HG03378 (cell line): ENCODE data around the gene EP400.
"Not testable (repeated sequence)": the region's sequence is repeated elsewhere in the genome, so short reads cannot be mapped to it uniquely, and the experiment has no call there.

Experiments used
- ATAC-seq: cut with Tn5 transposase; IDR thresholded peaks from one replicate; pipeline ENCODE4 v1.9.1; 2021; ENCODE audit warnings: mild to moderate bottlenecking, moderate library complexity; ENCODE audit not compliant: unreplicated experiment

EP400 gene

DNA sequence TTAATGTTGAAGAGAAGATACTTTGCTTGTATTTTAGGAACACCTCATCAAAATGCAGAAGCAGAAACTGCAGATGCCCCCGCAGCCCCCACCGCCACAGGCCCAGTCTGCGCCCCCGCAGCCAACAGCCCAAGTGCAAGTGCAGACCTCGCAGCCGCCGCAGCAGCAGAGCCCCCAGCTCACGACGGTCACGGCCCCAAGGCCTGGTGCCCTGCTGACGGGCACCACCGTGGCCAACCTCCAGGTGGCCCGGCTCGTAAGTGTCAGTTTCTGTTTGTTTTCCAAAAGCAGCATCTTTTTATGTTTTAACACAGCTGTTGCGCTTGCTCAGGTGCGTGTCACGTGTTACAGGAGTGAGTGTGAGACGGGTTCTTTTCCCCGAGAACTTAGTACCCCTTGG, 114.9 kb downstream of the EP400 start:
- no peak for ATAC-seq

DNA sequence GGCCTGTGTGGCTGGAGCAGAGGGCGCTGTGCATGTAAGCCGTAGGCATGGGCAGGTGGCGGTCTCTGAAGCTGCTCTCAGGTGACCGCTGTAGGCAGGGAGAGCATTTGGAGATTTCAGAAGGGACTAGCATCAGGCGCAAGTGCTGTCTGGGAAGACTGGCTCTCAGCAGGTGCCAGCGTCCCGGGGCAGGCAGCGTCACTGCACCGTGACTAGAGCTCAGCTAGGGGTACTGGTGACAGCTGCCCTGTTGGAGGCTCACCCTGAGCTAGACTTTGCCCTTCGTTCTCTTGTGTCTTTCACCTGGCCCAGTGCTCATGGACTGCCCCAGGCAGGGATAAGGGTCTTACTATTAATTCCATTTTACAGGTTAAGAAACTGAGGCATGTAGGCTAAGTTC, 115.5 kb downstream of the EP400 start:
- no peak for ATAC-seq

DNA sequence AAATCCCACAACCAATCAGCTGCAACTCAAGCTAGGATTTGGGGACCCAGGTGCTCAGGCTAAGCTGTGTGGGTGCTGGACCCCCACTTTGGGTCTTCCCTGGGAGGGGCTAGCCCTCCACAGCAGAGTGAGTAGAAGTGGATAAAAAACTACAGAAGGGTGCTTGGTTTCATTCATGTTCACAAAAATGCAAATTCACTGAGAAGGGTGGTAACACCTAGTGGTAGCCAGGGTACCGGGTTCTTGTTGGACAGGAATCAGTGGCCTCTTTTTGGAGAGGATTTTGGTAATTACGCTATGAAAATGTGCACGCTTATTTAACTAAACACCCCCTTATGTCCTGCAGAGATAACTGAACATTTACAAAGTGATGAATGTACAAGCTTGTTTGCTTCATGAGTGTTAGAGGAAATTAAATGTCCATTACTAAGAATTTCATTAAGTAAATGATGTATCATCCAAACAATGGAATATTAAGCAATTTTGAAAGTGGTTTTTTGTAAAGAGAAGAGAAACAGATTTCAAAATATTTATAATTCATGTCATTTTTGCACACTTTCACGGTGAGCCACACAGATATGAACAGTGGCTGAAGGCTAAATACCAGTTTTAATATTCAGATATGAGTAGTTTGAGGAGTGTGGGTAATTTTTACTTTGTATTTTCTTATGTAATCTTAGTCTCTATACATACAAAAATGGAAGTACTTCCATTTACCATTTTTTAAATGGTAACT, 116.0 kb downstream of the EP400 start:
- no peak for ATAC-seq

DNA sequence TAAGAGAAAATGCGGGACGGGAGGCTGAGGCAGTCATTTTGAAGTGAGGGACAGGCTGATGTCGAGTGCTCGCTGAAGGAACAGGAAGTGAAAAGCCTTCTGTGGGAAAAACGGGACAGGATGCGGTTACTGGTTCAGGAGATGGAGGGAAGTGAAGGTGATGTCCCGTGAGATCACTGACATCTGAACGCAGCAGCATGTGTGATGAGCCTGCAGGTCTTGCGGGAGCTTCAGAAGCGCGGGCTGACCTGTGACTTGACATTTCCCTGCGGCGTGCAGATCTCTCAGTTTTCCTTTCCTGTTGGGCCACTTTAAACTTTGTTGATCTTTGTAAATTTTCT, 116.6 kb downstream of the EP400 start:
- no peak for ATAC-seq

- ATAC-seq: no peak
Observed at GRCh38 chr12:132066749-132067148, 117.0 kb downstream of the EP400 start.

DNA sequence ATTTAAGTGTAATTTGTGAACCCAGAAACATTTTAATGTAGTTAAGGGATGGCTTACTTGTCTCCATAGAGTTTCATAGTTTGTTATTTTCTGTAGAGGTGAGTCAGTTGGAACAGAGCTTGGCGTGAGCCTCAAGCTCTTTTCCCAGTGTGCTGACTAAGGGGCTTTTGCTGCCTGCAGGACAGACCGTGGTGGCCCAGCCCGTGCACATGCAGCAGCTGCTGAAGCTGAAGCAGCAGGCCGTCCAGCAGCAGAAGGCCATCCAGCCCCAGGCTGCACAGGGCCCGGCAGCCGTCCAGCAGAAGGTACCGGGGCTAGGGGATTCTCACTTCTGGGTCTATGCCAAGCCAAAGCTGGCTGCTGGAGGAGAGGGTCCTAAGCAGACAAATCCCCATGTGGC, 117.4 kb downstream of the EP400 start:
- ATAC-seq: no peak

DNA sequence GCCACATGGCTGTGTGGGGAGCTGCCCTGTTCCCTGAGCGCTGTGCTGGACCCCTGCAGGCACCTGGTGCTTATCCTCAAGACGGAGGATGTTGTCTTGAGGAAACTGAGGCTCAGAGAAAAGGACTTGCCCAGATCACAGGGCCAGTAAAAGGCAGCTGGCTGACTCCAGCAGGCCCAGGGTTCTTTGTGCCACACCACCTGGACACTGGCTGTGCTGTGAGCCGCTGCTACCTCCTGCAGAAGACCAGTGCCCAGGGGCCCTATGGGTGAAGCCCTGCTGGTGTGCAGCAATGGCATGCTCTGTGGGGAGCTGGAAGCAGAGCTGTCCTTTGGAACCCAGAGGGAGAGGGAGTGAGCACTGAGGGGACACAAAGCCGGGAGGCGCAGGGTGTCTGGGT, 118.5 kb downstream of the EP400 start:
- no peak for ATAC-seq

GRCh38 chr12:132069336-132069985, 119.7 kb downstream of the EP400 start:
- no peak for ATAC-seq

DNA sequence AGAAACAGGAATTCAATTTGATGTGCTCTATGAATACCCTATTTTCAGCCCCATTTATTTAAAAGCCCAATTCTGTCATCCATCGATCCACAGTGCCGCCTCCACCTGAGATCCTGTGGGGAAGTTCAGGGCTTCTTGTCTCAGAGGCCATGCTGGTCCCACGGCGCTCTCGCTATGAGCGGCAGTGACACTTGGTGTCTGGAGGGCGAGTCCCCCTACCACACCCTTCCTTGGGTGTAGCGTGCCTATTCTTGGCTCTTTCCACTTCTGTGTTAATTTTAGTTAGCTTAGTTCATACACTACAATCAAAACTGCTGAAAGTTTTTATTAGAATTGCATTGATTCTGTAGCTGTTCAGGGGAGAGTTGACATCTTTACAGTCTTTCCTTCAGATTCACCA, 120.6 kb downstream of the EP400 start:
- ATAC-seq: no peak

GRCh38 chr12:132071040-132071810, 121.5 kb downstream of the EP400 start:
- ATAC-seq: peak; percentile 88

GRCh38 chr12:132071830-132072384, 122.2 kb downstream of the EP400 start:
- no peak for ATAC-seq

DNA sequence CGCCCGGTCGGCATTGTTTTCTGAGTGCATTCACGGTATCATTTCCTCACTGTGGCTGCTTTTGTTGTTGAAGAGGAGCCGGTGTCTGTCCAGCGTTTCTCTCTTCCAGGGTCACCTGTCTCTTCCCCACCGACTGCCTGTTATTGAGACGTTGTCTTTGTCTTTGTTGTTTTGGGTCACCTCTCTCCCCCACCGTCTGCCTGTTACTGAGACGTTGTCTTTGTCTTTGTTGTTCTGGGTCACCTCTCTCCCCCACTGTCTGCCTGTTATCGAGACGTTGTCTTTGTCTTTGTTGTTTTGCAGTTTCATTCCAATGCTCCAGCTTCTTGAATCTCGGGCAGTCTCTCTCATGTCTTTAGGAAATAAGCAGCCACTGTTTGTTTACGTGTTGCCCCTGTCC, 124.5 kb downstream of the EP400 start:
- no peak for ATAC-seq

DNA sequence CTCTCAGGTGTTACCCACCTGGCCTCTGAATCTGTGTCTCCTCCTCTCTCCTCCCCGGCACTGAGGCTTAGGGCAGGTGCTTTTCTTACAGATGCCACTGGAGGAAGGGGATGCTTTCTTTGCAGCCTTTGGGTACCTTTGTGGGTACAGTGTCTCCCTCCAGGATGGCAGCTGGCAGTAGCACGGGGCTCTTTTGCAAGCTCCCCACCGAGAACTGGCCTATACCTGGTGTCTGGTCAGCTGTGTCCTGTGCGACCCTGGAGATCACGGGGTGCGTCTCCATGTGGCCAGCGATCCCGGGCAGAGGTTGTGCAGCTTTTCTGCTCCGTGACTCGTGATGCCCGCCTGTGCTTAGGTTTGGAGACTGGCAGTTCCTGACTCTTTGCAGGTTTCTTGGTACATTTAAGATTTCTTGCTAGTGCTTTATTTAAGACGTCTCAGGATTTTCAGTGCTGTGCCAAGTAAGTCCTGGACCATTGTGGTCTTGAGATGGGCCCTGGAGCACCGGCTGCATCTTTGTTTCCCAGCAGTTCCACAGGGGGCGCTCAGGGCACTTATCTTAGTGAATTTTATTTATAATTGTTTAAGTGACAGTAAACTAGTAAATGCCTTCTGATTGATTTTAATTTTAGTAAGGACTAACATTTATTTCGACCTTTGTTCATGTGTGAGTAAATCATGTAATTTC, 125.4 kb downstream of the EP400 start:
- no peak for ATAC-seq

GRCh38 chr12:132075714-132076553, 126.2 kb downstream of the EP400 start:
- ATAC-seq: no peak

- ATAC-seq: no peak
Observed at GRCh38 chr12:132076711-132077110, 127.0 kb downstream of the EP400 start.

DNA sequence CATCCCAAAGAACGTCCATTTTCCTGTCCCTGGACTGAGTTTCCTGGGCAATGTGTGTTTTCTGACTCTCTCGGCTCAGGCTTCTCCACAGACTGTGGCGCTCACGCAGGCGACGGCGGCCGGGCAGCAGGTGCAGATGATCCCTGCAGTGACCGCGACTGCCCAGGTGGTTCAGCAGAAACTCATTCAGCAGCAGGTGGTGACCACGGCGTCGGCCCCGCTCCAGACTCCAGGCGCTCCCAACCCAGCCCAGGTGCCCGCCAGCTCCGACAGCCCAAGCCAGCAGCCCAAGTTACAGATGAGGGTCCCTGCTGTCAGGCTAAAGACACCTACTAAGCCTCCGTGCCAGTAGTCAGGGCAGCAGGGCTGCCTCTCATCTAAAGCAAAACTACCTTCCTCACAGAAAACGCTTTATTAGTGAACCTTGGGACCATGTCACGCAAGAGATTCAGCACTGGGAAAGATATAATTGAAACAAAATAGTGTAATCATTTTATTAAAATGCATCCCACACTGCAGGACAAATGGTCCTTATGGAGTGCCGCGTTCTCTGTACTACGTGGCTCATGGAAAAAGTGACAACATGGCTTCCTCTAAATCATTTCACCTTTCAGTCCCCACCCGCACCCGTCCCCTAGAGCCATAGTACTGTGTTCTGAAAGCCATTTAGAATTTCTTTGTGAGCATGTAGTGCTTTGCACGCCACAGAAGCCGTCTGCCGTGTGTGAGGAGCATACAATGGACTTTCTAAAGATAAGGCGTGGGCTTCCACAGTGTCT, 127.8 kb downstream of the EP400 start:
- no peak for ATAC-seq

- no peak for ATAC-seq
Observed at GRCh38 chr12:132078190-132078589, 128.4 kb downstream of the EP400 start.

- ATAC-seq: no peak
Observed at GRCh38 chr12:132079200-132079599, 129.5 kb downstream of the EP400 start.

DNA sequence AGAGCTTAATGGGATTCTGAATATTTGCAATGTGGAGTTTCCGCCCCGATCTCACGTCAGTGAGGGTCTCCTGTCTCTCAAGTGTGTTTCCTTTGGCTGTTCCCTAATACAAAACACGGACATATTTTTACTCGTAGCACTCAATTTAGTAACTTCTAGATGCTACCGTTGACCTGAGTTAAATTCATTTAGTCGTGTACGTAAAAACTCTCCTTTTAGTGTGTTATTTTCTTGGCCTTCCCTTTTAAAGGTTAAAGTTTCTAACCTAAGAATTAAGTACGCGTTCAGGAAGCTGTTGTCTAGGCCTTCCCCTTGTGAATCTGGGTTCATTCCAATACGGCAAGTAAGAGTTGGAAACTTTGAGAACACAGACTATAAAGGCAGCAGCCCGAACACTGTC, 130.0 kb downstream of the EP400 start:
- ATAC-seq: no peak

DNA sequence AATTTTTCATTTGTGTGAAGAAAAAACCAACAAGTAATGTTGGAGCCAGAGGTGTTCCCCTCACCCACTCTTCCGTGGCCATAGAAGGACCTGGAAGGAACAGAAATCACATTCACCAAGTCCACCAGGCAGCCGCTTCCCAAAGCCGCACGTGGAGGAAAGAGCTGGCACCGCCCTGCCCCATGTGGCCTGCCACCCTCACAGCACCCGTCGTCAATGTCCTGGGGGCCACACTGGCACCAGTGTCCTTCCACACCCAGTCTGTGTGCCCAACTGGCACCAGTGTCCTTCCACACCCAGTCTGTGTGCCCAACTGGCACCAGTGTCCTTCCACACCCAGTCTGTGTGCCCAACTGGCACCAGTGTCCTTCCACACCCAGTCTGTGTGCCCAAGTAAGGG, 130.8 kb downstream of the EP400 start:
- ATAC-seq: not testable (repeated sequence)
